Measurements from ENCODE around the gene TNFRSF13B.

GRCh38 chr17:16997514-16998429, 25.9 kb upstream of the TNFRSF13B start:
- TF ChIP-seq RAD21 (IDR thresholded peaks at IDR 0.05; ENCODE audit: low read depth) (peak; percentile 57; the same call in 1 of the 2 replicates), TAF1 (IDR thresholded peaks at IDR 0.05; ENCODE audit: low read depth) (no peak), CREB1 (IDR thresholded peaks at IDR 0.05; ENCODE audit: low read depth) (no peak), EP300 (IDR thresholded peaks at IDR 0.05; ENCODE audit: borderline replicate concordance) (no peak), TCF12 (IDR thresholded peaks at IDR 0.05; ENCODE audit: low read depth) (no peak), NFIC (IDR thresholded peaks at IDR 0.05) (no peak), YY1 (IDR thresholded peaks at IDR 0.05; ENCODE audit: low read depth) (no peak), REST (IDR thresholded peaks at IDR 0.05; ENCODE audit: low read depth) (no peak), TEAD4 (IDR thresholded peaks at IDR 0.05) (no peak), USF1 (IDR thresholded peaks at IDR 0.05) (no peak), CEBPB (IDR thresholded peaks at IDR 0.05) (no peak), ZBTB7A (IDR thresholded peaks at IDR 0.05; ENCODE audit: low read depth) (no peak), EGR1 (IDR thresholded peaks at IDR 0.05) (no peak)
- TF ChIP-seq, protein P1, sequence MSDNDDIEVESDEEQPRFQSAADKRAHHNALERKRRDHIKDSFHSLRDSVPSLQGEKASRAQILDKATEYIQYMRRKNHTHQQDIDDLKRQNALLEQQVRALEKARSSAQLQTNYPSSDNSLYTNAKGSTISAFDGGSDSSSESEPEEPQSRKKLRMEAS (IDR thresholded peaks at IDR 0.05) = no peak

All from Ishikawa (cell line).